RCC 7860 (cell line): ENCODE results near the gene MNT.
A peak's percentile ranks its signal among the peaks of the same experiment; 100 is the strongest.

ENCODE experiments used
- DNase-seq: peaks from one replicate; pipeline ENCODE4 v3.0.0-alpha.2; 2015; ENCODE audit warnings: low spot score
- FAIRE-seq: peaks from 2 replicates; lab custom pipeline; 2012; peaks lifted over from hg19 to GRCh38; lab: Jason Lieb, UNC

MNT gene

DNA sequence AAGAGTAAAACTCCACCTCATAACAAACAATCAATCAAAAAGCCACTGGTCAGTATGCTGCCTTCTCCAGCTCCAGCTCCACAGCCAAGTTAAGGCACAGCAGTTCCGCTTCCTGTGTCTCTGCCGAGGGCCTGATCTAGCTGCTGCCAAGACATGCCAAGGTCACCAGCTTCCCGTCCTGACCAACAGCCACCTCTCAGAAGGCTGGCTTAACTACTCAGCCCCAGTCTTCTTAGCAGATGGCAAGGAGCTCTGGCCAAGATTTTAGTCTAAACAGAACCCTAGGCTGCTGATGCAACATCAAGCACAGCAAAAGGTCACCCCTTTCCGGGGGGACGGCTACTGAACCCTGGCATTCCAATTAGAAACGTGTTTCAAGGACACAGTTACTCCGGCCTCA, 17.7 kb upstream of the MNT start:
- FAIRE-seq = no peak
- no peak for DNase-seq

DNA sequence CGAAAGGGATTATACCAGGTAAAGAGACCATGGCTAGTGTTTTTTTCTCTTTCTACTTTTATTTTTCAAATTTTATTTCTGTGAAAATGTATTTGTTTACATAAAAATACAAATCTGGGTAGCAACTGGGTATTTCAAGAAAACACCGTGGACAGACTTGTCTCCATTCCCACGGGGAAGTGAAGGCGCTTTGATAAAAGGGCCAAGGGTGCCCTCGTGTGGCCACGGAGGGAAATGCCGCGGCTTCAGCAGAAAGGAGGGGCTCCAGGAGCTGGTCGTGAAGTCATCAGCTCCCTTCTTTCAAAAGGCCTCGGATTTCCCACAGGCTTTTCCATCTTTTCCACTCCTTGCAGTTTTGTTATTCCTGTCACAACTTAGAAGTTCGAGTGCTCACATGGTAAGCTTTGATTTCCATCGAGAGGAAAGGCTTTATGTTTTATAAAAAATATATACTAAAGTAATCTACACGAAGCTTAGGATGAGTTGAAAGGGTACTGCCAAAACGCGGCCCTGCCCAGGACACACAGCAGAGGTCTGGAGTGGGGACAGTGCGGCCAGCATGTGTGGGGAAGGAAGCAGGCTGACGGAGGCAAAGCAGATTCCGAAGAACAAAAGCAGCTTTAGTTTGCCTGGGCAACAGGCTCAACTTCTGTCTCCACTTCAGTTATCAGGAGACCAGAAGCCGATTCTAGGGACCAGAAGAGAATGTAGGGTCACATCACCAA, 15.3 kb upstream of the MNT start:
- peak; percentile 61 for DNase-seq
- FAIRE-seq = peak; percentile 73

GRCh38 chr17:2415081-2415480, 14.2 kb upstream of the MNT start:
- DNase-seq (no peak), FAIRE-seq (no peak)

DNA sequence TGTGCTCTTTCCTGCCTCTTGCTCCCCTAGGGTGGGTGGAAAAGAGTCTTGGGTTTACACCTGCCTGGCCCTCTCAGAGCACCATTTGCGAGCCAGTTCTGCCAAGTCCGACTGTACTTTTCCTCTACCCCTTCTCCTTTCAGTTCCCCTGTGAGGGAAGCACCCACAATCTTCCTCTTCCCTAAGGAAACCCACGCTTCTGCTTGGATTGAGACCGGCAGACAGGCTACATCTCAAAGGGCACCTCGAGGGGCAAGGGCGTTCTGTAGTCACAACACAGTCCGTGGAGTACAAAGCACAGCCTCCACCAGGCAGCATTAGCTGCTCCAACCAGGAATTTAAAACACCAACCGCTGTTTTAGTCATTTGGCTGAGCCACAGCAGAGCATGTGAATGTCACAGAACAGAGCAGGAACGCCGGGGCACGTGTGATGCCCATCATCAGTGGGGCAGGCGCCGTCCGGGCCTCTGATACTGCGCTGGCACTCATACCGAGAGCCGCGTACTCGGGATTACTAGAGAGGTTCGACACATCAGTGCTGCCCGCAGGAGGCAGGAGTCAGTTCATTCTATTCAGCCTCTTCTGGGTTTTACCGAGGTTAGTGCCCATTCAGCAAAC, 13.7 kb upstream of the MNT start:
- DNase-seq = no peak
- FAIRE-seq = no peak

- FAIRE-seq (no peak), DNase-seq (no peak)
Observed at GRCh38 chr17:2412561-2413021, 11.7 kb upstream of the MNT start.

DNA sequence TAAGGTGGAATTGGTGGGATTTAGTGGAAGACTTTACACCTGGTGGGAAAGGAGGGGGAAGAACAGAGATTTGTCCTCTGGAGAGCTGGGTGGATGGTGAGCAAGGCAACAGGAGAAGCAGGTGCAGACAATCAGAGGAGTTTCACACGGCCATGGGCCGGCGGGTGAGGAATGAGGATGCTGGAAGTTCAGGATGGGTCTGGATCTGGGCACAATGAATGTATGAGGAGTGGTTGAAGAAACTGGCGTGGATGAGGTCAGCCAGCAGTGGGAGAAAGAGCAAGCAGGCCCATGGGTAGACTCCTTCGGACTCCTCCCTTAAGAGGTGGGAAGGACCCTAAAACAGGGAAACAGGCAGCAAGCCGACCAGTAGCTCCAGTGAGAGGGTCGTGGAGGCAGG, 10.1 kb upstream of the MNT start:
- FAIRE-seq = no peak

DNA sequence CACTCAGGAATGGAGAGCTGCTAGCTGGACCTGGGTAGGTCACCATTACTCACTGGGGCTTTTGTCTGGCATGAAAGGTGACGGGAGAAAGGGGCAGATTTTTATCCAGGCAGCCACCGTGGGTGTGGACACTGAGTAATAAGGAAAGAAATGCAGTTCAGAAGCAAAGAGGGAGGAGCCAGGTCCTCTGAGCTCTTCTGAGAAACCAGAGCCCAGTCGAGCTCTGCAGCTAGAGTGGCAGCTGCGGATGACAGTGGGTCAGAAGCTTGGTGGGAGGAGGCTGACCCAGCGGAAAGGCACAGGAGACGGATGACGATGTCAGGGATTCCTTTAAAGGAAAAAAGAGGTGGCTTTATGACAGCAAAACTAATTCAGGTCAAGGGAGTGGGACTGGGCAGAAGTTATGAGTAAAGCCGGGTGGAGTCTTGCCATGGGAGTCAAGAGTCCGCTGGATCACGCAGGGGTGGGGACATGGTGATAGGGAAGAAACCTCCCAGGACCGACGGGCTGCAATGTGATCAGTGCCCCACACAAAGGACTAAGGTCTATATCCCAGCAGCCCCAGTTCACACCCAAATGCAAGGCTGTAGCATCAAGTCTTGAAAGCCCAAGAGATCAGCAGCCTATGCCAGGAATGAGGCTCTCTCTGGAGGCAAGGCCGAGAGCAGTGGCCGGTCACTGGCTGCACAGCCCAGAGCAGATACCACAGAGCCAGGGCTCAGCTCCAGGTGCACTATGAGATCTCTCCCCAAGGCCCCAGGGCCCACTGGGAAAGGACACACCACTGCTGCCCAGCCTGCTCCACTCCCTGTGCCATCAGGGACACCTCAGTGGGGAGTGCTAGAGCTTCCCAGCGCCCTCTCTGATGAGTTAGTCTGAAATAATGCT, 6.3 kb upstream of the MNT start:
- DNase-seq (peak; percentile 94), FAIRE-seq (peak; percentile 93)

More for the DNA sequence above, 10.1 kb upstream of the MNT start:
- no peak for DNase-seq

GRCh38 chr17:2406271-2406902, 5.5 kb upstream of the MNT start:
- DNase-seq = no peak
- FAIRE-seq = no peak

- FAIRE-seq (peak; percentile 56), DNase-seq (peak; percentile 66)
Observed at GRCh38 chr17:2405247-2405926, 4.5 kb upstream of the MNT start.

DNA sequence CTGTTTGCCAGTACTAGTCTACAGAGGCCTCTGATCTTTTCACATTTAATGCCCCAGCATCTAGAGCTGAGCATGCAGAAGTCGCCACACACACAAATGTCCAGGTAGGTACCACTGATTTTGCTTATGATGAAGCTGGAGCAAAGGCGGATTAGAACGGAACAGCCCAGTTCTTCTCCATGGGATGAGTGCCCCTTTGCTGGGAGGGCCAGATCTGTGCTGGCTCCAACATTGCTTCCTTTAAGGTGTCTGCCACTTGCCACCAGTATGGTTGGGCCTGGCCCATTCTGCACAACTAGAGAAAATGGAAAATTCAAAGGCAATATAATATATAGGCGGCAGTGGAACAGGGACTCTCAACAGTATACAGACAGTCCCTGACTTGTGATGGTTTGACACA, 2.2 kb upstream of the MNT start:
- DNase-seq (no peak), FAIRE-seq (no peak)

- no peak for FAIRE-seq
- no peak for DNase-seq
Observed at GRCh38 chr17:2402544-2402943, 1.7 kb upstream of the MNT start.

DNA sequence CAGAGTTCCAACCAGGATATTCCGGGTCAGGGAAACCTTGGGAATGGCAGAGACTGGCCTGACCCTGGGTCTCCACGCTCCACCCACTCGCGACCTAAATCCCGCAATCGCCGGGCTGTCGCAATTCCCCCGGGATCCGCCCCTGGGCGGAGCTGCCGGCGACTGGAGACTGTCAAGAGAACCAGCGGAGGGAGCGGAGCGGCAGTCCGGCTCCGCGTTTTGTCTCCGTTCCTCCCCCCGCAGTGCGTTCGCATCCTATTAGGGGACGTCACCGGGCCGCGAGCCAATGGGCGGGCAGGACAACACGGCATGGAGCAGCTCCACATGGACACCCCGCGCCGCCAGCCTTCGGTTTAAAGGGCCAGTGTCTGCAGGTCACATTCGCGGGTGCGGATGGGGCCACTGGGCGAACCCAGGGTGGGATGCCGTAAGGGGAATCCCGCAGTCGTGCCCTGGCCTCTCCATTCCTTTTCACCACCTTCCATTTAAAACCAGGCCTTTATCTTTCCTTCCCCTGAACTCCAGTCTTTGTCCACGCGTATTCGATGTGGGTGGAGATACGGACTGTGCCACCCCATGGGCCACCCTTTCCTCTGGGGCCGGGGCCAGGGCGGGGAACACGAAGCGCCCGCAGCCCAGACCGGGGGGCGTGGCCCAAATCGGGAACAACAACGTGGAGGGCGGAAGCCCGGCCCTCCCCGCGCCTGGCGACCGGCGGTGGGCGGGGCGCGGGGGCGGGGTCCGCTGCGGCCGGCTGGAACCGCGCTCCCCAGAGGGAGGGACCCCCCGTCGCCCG, 764 bp upstream of the MNT start:
- peak; percentile 71 for FAIRE-seq
- peak; percentile 97 for DNase-seq

- FAIRE-seq (no peak), DNase-seq (peak; percentile 32)
Observed at GRCh38 chr17:2400474-2400866, 390 bp downstream of the MNT start.

DNA sequence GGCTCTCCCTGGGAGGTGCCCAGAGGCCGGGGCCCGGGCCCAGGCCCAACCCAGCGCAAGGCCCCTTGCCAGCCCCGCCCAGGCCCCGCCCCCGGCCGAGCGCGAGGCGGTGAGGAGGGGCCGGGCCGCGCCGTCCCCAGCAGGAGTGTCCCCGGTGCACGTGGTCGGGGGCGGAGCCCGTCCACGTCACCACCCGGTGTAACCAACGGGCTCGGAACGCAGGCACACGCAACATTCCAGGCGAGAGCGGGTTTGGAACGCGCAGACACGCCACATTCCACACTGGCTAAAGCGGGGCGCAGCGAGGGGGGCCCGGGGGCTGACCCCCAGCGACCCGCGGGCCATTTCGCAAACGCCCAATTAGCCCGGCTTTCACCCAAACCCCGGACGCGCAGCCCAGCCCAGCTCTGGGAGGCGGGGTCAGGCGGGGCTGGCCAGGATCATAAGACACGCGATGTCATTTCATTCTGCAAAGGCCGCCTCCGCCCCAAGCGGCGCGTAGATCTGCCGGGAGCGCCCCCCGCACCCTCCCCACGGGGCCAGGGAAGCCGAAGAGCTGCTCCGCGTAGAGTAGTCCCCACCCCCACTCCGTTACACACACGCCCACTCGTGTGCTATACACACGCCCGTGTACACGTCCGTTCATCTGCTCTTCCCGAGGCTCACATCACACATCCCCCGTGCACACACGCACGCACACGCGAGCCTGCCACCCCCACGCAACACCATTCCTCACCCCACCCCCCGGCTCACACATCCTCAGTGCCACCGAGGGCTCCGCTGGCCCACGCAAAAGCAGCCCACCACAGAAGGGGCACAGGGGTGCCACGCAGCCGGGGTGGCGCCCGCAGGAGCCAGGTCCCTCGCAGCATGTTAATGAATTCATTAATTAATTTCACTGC, 1.0 kb downstream of the MNT start:
- peak; percentile 82 for DNase-seq
- no peak for FAIRE-seq

GRCh38 chr17:2398655-2399571, 1.9 kb downstream of the MNT start:
- peak; percentile 70 for DNase-seq
- no peak for FAIRE-seq

DNA sequence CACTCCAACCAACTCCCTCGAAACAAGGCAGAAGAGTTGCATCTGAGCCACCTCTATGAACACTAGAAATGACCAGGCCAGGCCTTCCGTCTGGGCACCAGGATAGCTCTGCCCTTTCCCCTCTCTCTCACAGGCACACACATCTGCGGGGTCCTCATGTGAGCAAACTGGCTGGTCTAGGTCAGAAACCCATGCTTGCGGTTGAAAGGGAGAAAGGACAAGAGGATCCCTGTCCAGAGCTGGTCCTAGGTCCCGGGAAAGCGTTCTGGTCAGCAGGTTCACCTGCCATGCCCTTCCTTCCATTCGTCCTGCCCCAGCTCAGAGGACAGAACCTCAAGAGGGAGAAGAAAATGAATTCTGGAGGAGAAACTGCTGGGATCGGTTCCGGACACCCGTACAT, 2.7 kb downstream of the MNT start:
- FAIRE-seq = no peak

DNA sequence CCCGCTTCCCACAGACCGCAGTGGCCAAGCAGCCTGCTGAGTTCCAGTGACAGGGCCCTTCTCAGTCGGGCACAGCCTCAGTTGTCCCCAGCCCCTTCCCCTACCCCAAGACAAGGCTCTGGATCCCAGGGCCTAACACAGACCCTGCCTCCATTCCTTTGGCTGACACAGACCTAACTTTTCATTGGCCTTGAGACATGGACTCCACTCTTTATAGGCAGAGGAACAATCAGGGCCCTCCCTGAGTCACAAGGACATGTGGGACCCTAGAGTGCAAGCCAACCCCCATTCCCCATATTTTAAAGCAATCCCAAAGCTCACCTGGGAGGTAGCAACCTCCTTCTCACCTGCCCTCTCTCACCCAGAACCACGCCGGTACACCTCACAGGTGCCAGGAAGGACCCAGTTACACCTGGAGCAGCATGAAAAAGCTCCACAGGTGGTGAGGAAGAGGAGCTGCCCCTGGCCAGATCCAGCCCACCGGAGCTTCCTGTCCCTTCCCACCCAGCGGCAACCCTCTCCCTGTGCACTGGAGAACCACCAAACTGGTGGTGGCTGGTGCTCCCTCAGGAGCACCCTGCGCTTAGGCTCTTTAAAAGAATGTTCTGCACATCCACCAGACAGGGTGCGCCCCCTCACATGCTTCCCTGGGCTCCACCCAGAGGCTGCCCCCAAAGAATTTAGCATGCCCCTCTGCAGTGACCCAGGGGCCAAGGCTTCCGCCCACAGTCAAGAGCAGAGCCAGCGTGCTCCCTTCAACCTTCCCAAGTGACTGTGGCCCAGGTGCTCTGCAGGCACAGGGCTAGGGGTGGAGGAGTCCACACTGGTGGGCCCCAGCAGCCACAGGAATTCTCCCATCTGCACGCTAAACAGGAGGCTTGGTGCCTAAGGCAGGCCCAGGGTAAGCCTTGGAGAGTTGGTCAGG, 3.4 kb downstream of the MNT start:
- DNase-seq (no peak), FAIRE-seq (no peak)

More for the DNA sequence above, 2.7 kb downstream of the MNT start:
- DNase-seq = no peak
